NCI-H82 treated with DMSO at 0.1 percent for 48 hours (cell line): ENCODE measurements around the gene HDAC2.
"Not testable (repeated sequence)": the region's sequence is repeated elsewhere in the genome, so short reads cannot be mapped to it uniquely, and the experiment has no call there.

Experiments
- DNase-seq: peaks from one replicate; lab custom pipeline; 2025; ENCODE audit not compliant: unreplicated experiment; lab: John Stamatoyannopoulos, UW

HDAC2 gene

DNA sequence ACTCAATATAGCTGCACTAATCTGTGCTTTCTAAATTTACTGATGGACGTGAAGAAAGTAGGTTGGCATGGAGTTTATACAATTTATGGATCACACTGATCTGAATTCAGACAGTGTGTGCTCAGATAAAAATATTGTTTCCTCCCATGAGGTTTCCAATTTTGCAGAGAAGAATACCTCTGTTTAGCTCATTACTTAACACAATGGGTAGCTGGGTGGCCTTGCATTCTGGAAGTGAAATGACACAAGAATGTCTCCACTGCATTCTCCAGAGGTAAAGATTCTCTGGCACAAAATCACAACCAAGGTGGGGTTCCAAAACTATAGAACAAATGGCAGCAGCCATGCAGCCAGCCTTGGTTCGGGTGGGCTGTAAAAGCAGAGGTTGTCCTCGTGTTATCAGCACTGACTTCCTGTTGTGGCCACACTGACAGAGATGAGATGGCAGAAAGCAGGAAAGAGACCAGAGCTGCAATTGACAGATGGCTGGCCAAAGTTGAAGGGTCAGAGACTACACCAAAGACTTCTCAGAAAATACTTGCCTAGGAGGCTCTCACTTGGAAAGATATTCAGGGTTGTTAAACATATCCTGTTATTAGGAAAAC, 50.2 kb downstream of the HDAC2 start:
- no peak for DNase-seq

- not testable (repeated sequence) for DNase-seq
These were observed 60.7 kb downstream of the HDAC2 start for GRCh38 chr6:113910285-113910684.

DNA sequence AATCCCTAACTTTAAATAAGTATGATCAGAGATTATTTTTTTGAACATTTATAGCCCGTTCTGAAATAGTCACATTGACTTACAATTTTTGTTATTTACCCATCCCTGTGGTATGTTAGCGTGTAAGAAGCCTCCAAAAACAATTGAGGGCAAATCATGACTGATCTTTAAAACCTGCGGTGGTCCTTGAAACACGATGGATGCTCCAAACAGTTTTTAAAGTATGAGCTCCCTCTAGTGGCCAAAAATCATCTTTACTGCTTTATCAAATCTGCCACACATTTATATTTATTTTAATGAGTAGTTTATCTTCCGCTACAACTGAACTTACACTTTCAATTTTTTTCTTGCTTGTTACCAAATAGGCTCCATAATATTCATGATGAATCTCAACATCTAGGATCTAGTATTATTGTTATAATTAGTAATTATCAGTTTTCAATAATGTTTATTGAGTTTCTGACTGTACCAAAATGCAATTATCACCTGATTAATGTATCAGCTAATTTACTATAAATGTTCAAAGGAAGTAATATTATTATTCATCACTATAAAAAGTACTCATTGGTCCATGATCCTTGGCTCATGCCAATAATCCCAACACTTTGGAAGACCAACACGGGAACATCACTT, 61.6 kb downstream of the HDAC2 start:
- DNase-seq, result peak; percentile 46

- no peak for DNase-seq
These were observed 62.1 kb downstream of the HDAC2 start for GRCh38 chr6:113908801-113909200.

DNA sequence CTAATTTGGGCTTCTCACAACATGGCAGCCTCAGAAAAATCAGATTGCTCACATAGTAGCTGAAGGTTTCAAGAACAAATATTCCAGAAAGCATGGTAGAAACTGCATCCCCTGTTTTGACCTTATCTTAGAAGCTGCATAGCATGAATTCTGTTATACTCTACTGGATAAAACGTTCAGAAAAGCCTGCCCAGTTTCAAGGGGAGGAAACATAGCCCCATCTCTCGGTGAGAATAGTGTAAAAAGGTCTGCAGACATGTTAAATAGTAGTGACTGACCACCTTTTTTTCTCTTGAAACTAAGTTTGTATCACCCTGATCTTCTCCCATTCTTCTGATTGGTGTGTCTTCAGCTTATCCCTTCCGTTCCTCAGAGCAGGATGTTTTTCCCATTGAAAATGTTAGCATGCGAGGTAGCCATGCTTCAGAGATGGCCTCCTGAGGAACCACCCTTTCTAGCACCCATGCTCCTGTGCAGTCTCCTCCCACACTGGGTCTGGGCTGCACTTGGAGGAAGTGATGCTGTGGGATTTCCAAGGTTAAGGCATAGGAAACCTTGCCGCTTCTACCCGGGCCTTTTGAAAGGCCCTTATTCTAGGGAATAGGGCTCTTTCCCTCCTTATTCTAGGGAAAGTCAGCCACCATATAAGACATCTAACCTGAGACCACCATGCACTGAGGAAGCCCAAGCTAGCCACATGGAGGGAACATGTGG, 63.7 kb downstream of the HDAC2 start:
- no peak for DNase-seq

DNA sequence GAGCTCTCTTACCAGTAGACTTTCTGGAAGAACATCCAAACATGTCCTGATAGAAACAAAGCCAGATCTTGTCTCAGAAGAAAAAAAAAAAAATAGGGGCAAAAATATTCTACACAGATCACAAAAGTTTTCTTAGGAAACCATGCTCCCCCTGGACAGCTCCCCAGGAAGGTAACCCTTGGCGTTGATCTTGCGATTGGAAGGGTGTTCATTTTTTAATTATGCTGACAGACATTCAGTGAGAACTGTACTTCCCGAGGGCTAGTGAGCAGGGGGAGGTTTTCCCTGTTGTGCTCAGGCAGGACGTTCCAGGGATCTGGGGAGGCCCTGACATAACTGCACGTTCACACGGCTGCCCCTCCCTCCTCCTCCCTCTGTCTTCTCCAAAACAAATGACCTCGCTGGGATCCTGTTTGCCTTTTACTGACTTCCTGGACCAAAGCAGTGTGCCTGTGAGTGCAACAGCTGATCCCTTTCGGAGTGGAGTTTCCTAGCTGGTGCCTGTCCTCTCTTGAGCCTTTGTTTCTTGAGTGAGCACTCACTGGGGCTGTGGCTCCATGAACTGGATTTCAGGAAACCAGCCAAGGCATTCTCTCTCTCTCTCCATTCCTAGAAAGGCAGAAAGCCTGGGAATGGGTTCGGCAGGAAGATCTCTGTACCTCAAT, 67.2 kb downstream of the HDAC2 start:
- no peak for DNase-seq

DNA sequence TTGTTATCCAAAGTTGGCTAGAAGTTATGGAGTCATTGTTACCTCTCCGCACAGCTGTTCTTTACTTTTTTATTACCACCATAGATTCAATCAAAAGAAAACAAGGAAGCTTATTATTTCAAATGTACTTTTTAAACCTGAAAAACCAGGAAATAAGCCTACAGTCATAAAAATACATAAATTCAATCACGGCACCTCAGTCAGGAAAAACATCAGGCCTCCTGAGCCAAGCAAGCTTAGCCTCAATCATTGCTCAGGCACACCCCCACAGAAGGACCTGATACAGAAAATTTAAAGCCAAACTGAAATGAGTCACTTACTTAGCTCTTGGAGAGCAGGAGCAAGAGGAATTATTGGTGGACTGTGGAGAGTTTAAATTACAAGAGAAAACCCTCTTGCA, 69.5 kb downstream of the HDAC2 start:
- DNase-seq, result no peak

GRCh38 chr6:113894712-113895674, 76.0 kb downstream of the HDAC2 start:
- no peak for DNase-seq

GRCh38 chr6:113893866-113894265, 77.1 kb downstream of the HDAC2 start:
- no peak for DNase-seq

DNA sequence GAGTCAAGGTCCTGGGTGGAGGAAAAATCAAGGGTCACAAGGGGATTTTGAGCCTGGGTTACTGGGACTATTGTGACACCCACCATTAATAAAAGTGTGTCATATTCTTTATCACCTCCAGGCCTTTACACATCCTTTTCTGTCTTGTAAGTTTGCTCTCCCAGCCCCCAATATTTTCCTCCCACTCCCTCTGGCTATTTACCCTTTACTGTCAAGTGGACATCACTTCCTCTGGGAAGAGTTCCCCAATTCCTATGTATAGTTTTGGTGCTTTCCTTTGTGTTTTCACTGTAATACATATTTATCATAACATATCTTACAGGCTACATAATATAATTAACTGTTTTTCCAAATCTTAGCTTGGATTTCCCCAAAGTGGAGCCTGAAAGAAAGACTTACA, 77.5 kb downstream of the HDAC2 start:
- DNase-seq, result no peak

GRCh38 chr6:113888956-113889630, 81.9 kb downstream of the HDAC2 start:
- no peak for DNase-seq

- DNase-seq, result no peak
These were observed 82.5 kb downstream of the HDAC2 start for GRCh38 chr6:113888493-113888892.

GRCh38 chr6:113886512-113886911, 84.4 kb downstream of the HDAC2 start:
- DNase-seq, result no peak

DNA sequence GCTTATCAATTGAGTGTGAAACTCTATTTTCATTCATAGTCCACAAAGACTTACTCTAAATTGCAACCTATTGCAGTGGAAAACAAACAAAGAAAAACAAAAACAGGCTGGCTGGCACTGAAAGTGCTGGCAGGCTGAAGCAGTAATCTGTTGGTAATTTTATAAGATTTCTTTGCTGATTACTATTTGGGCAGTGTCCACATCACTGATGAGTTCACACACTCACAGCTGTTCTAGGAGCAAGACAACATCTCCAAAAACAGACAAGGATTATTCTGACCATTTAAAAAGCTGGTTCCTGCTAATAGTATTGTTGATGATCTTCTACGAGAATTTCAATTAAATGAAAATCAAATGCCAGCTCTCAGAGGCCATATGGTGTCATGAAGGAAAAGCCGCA, 86.9 kb downstream of the HDAC2 start:
- DNase-seq, result no peak
